ENCODE results near the gene PDLIM4.

Gene PDLIM4

DNA sequence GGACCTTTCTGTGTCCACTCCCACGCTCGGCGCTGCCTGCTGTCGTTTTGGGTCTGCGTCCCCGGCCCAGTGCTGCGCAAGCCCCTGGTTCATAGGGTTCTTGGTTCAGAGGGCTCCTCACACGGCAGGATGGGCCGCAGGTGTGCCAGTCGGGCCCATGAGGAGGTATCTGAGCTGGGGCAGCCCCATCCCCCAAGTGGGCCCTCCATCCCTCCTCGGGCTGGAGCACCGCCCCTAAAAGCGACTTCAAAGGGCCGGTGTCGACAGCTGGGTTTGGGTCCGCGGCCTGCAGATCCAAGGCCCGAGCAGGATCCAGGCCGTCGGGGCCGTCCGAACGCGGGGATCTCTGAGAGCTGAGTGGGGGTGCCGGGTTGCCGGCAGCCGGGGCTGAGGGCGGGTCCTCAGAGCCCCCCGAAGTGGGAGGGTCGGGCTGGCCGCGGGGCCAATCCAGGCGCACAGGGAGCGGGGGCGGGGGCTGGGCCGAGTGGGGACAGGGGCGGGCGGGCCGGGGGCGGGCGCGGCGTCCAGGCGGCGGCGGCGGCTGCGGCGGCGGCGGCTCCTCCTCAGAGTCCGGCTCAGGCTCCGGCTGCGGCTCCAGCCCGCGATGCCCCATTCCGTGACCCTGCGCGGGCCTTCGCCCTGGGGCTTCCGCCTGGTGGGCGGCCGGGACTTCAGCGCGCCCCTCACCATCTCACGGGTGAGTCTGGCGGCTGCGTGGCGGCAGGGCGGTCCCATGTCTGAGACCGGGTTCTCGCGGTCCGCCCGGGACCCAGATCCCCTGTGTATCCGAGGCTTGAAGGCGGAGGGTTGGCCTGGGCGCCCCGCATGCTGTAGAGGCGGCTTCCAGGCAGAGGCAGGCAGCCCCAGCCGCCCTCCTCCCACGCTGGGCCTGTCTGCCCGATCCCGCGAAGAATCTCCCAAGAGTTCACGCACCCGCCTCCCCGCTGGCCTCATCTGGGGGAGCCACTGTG is at the start of gene PDLIM4:
Gene PDLIM4, plus strand, starts transcription at position 566 of the 971 bp plus-strand sequence. Its CDS starts 39 bp downstream, at position 605.
- no peak for DNase-seq

DNA sequence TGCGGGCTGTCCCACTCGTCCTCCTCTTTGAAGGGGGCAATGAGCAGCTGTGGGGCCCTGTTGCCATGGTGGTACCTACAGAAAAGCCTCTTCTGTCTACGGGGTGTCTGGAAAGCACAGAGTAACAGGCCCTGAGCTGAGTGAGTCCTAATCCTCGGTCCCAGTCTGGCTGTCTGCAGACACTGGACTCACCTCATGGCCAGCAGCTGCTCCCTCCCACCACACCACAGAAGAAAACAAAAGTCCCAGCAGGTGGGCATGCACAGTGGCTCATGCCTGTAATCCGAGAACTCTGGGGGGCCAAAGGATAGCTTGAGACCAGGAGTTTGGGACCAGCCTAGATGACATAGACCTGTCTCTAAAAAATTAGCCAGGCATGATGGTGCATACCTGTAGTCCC is 49.7 kb upstream of the PDLIM4 start:
- no peak for DNase-seq

GRCh38 chr5:132209131-132209530 is 48.4 kb upstream of the PDLIM4 start:
- no peak for DNase-seq

- DNase-seq = no peak
These were observed 47.5 kb upstream of the PDLIM4 start for GRCh38 chr5:132209901-132210545.

DNA sequence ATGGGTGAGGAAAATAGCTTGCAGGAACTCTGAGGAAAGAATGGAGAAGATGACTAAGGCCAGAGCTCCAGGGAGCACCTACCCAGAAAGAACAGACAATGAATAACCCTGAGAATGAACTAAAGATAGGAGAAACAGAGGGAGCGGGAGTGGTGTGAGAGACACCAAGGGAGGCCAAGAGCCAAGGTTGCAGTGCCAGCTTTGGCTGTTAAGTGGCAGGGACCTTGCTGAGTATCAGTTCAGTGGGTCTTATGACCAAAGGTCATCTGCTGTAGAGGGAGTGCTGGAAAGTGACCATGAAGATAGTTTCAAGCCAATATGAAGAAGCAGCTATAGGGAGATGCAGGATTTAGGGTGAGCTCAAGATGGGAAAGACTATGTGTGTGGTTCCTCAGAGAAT is 46.6 kb upstream of the PDLIM4 start:
- DNase-seq = no peak

DNA sequence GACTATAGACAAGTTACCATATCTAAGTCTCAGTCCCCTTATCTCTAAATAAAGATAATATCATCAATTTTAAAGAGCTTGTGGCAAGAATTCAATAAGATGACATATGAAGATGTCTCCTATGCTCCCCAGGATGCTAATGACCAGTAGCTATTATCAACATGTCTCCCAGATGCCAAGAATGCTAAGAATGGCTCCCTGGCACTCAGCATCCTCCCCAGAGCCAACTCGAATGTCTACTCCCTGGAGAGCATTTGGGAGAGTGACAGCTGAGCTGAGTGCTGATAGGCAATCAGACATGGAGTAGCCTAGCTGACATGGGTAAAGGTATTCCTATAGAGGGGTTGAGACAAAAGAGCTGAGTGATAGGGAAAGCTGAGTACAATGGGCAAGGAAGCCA is 45.7 kb upstream of the PDLIM4 start:
- no peak for DNase-seq

DNA sequence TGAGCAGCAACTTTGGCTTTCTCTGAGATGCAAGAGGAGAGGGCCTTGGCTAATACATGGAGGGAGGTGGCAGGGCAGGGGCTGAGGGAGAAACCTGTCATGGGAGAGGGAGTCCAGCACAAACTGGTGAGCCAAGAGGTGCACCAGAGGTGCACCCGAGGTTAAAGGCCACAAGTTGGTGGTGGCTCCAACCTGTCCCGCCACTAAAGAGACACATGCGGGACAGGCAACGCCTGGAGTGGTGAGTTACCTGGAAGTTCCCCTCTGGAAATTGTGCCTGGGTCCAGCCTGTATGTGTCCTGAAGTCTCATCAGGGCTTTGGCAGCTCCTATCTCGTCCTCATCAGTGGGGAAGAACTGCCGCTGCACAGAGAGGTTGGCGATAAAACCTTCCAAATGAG is 43.8 kb upstream of the PDLIM4 start:
- DNase-seq = no peak

GRCh38 chr5:132214491-132214890 is 43.0 kb upstream of the PDLIM4 start:
- DNase-seq = no peak

DNA sequence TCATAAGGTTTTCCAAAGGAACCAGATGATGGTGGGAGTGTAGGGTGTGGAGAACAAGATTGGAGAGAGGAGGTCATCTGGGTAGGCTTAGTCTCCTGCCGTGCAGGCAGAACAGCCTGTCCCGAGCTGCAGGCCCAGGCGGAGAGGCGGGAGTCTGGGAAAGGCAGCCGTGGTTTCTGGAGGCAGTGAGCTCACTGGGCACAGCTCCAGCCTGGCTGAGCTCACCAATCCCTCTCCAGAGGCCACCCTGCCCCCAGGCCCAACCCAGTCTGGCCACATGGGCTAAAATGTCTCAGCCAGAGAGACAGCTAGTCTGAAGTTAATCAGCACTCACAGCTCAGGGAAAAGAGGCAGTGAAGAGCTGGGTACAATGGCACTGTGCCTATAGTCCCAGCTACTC is 42.2 kb upstream of the PDLIM4 start:
- no peak for DNase-seq

GRCh38 chr5:132218321-132218720 is 39.2 kb upstream of the PDLIM4 start:
- DNase-seq = no peak

- no peak for DNase-seq
These were observed 38.1 kb upstream of the PDLIM4 start for GRCh38 chr5:132219289-132219970.

DNA sequence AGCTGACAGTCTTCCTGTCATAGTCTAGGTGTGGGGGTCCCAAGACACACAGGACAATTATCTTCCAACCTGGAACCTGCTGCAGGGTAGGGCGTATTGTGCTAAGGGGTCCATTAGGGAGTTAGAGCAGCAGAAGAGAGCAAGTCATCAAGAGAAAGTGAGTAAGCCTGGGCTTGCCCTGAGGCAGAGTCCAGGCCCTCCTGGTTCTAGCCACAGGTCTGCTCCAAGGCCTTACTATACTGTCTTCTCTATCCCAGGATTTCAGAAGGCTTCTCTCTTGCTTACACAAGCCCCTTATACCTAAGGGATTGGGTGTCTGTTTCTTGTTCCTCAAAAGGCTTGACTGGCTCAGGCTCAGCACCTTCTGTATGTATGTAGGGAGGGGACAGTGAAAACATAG is 37.5 kb upstream of the PDLIM4 start:
- DNase-seq = no peak

- DNase-seq = no peak
These were observed 37.0 kb upstream of the PDLIM4 start for GRCh38 chr5:132220491-132220890.

GRCh38 chr5:132221781-132222648 is 35.5 kb upstream of the PDLIM4 start:
- no peak for DNase-seq

GRCh38 chr5:132222649-132223038 is 34.9 kb upstream of the PDLIM4 start:
- DNase-seq = no peak

GRCh38 chr5:132223861-132224260 is 33.6 kb upstream of the PDLIM4 start:
- DNase-seq = no peak

- no peak for DNase-seq
These were observed 32.8 kb upstream of the PDLIM4 start for GRCh38 chr5:132224716-132225115.

DNA sequence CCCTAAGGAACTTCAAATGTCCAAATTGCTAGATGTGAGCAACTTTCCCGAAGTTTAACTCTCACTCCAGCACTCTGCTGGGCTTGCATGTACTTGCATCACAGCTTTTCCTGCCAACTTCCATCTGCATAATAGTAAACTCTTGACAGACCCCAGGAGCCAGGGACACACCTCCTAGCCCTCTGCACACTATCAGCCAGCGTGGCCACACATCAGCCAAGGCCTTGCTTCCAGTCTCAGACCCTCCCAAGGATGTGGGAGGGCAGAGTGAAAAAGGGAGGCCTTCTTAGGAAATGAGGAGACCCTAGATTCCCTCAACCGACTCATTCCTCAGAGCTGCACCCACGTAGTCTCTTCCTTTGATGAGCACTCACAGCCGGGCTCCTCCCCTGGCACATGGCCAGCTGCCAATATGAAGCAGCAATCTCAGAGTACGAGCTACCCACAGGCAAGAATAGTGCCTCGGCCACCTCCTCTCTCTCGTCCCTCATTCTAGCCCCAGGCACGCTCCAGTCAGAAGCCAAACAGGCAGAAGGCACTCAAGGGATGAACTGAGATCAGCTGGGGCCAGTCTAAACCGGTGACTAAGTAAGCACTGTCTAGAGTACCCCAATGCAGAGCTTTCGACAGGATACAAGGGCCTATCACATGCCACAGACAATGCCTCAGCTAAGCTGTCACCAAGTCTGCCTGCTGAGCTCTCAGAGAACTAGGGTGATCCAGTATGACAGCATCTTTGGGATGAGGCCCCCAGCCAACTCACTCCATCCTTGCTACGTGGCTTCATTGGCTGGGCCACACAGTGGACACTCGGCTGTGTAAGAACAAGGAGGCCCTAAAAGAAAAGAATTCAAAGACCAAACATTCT is 32.1 kb upstream of the PDLIM4 start:
- peak in 1 of 2 donors; percentile 17 for DNase-seq

GRCh38 chr5:132226516-132227234 is 30.8 kb upstream of the PDLIM4 start:
- no peak for DNase-seq

GRCh38 chr5:132227235-132227484 is 30.3 kb upstream of the PDLIM4 start:
- DNase-seq = no peak

Measured in CD4-positive, alpha-beta T cell treated with Interferon alpha-2 for 1 hour (primary cell).